ENCODE measurements around the gene SLC16A3. TPM values are rescaled to one million over a fixed set of nuclear protein-coding genes. Genes with fewer than 3 reads are reported as not detected.

Gene SLC16A3
- total and polyA plus RNA-seq, 2 of the 4 experiments (the other 2 are of a cell fraction), result 49.1 to 181 TPM

GRCh38 chr17:82253179-82253544 lies 24.3 kb downstream of the SLC16A3 start:
- Histone ChIP-seq H2AK5ac (ENCODE audit: low read depth, low read length) (no peak overlapping the region), H4K20me1 (ENCODE audit: insufficient read depth, low read length) (peaks cover 82% of the 10 kb centered on the region), H4K91ac (ENCODE audit: insufficient read depth, low read depth, low read length) (no peak overlapping the region), H3K27ac (ENCODE audit: insufficient read depth, low read length) (no peak overlapping the region), H2AK9ac (replicated peaks; ENCODE audit: low read depth, low read length, poor library complexity) (no peak overlapping the region), H3K18ac (ENCODE audit: low read depth, low read length) (no peak overlapping the region), H3K4me2 (ENCODE audit: low read depth, low read length) (no peak overlapping the region), H3K27me3 (ENCODE audit: control insufficient read depth, insufficient read depth, low read length) (no peaks in the 10 kb centered on the region), H2BK5ac (ENCODE audit: low read depth, low read length, poor library complexity, severe bottlenecking) (no peak overlapping the region), H3K4ac (ENCODE audit: low read depth, low read length) (no peak overlapping the region), H2AFZ (replicated peaks; ENCODE audit: low read length, poor library complexity) (no peak overlapping the region), H3K23ac (ENCODE audit: low read depth, low read length) (no peak overlapping the region), H3K9ac (ENCODE audit: low read depth, low read length) (no peak overlapping the region), H3K4me3 (ENCODE audit: insufficient read depth, low read depth, low read length) (no peak overlapping the region), H2BK15ac (ENCODE audit: low read depth, low read length) (no peak overlapping the region), H3K9me3 (ENCODE audit: control insufficient read depth, insufficient read depth, low read length) (no peaks in the 10 kb centered on the region), H3K56ac (ENCODE audit: extremely low read depth, insufficient read depth, low read length) (no peak overlapping the region), H2BK120ac (ENCODE audit: low read depth, low read length) (no peak overlapping the region), H4K5ac (ENCODE audit: low read depth, low read length) (no peak overlapping the region), H4K8ac (ENCODE audit: low read depth in 2 of 2, low read length in 2 of 2) (no peak overlapping the region), H3K79me1 (ENCODE audit: low read depth in 1 of 2, low read length in 2 of 2) (peaks cover 34 to 77% of the 10 kb centered on the region in 2 experiments), H2BK20ac (ENCODE audit: low read depth, low read length) (no peak overlapping the region), H3K14ac (replicated peaks; ENCODE audit: low read depth, low read length) (no peak overlapping the region), H3K36me3 (ENCODE audit: control insufficient read depth, insufficient read depth, low read length) (peaks cover 77% of the 10 kb centered on the region), H3K9me1 (ENCODE audit: insufficient read depth, low read length) (no peaks in the 10 kb centered on the region), H3K4me1 (ENCODE audit: control insufficient read depth, insufficient read depth, low read length) (no peaks in the 10 kb centered on the region)
- intact Hi-C loops (cut with micrococcal nuclease) (no loop called here), dilution Hi-C loops (cut with HindIII; ENCODE audit: low sequenced_read_pairs, unreplicated experiment) (no loop called here), in situ Hi-C loops (cut with MboI; ENCODE audit: low sequenced_read_pairs) (no loop called here)
- ChIA-PET POLR2A (ENCODE audit: unreplicated experiment) (no interaction called here), CTCF (no interaction called here)
- BruUV-seq (replicated peaks), result no TSS peak
- no peak for DNase-seq
- 100% methylated on average over 5 of the region's 12 CpGs; no CpG with 5 or more reads in 1 of the 2 experiments for WGBS, 2 experiments (ENCODE audit: extremely low coverage in 2 of 2, insufficient read length in 1 of 2)
- TF ChIP-seq CHD1 (IDR thresholded peaks at IDR 0.05; ENCODE audit: low read depth, low read length), result no peak
- TF ChIP-seq MXI1 (IDR thresholded peaks at IDR 0.05; ENCODE audit: borderline replicate concordance, low read depth, low read length), result no peak
- TF ChIP-seq RCOR1 (IDR thresholded peaks at IDR 0.05; ENCODE audit: insufficient replicate concordance, low read length), result no peak
- no peak for TF ChIP-seq ELK1 (IDR thresholded peaks at IDR 0.05; ENCODE audit: borderline replicate concordance, low read depth, low read length)
- TF ChIP-seq SMC3 (IDR thresholded peaks at IDR 0.05; ENCODE audit: low read depth, low read length), result no peak
- no peak for TF ChIP-seq FOS (IDR thresholded peaks at IDR 0.05; ENCODE audit: low read depth, low read length)
- no peak for TF ChIP-seq CEBPB (IDR thresholded peaks at IDR 0.05; ENCODE audit: low read depth, low read length)
- TF ChIP-seq POLR2A (IDR thresholded peaks at IDR 0.05; ENCODE audit: low read depth, low read length), result no peak
- TF ChIP-seq RAD21 (IDR thresholded peaks at IDR 0.05; ENCODE audit: low read length), result no peak
- no peak for TF ChIP-seq MAZ (IDR thresholded peaks at IDR 0.05; ENCODE audit: borderline replicate concordance, low read depth, low read length)
- TF ChIP-seq RFX5 (IDR thresholded peaks at IDR 0.05; ENCODE audit: low read depth, low read length), result no peak
- no peak for TF ChIP-seq MAFK (IDR thresholded peaks at IDR 0.05; ENCODE audit: low read depth, low read length)
- TF ChIP-seq NFE2L2 (IDR thresholded peaks at IDR 0.05; ENCODE audit: low read depth, low read length), result no peak
- TF ChIP-seq CTCF (conservative IDR thresholded peaks at IDR 0.05; ENCODE audit: low read depth, low read length), result no peak
- no peak for ATAC-seq (ENCODE audit: low read depth)
